Glomerular visceral epithelial cell (primary cell): ENCODE results near the gene SEMA3E.
A peak's percentile ranks its signal among the peaks of the same experiment; 100 is the strongest.
"Not testable (repeated sequence)": the region's sequence is repeated elsewhere in the genome, so short reads cannot be mapped to it uniquely, and the experiment has no call there.

Experiments used
- DNase-seq: peaks from one replicate; pipeline ENCODE4 v3.0.0-alpha.2; 2016; ENCODE audit errors: extremely low spot score

The SEMA3E gene

GRCh38 chr7:83648464-83649241 lies at the start of gene SEMA3E:
Gene SEMA3E, minus strand, starts transcription at chr7:83649139.
- DNase-seq: peak; percentile 43

GRCh38 chr7:83697804-83698530 lies 49.0 kb upstream of the SEMA3E start:
- DNase-seq: no peak

GRCh38 chr7:83696101-83696500 lies 47.2 kb upstream of the SEMA3E start:
- DNase-seq: no peak

- no peak for DNase-seq
Observed at GRCh38 chr7:83695128-83695960, 46.4 kb upstream of the SEMA3E start.

- no peak for DNase-seq
Observed at GRCh38 chr7:83693256-83693655, 44.3 kb upstream of the SEMA3E start.

GRCh38 chr7:83691095-83691494 lies 42.2 kb upstream of the SEMA3E start:
- no peak for DNase-seq

GRCh38 chr7:83689855-83690254 lies 40.9 kb upstream of the SEMA3E start:
- DNase-seq: no peak

- DNase-seq: no peak
Observed at GRCh38 chr7:83686416-83686815, 37.5 kb upstream of the SEMA3E start.

GRCh38 chr7:83684928-83685327 lies 36.0 kb upstream of the SEMA3E start:
- no peak for DNase-seq

GRCh38 chr7:83681200-83681778 lies 32.4 kb upstream of the SEMA3E start:
- DNase-seq: peak; percentile 31

- peak; percentile 76 for DNase-seq
Observed at GRCh38 chr7:83677180-83677866, 28.4 kb upstream of the SEMA3E start.

- not testable (repeated sequence) for DNase-seq
Observed at GRCh38 chr7:83673291-83673690, 24.4 kb upstream of the SEMA3E start.

GRCh38 chr7:83672157-83672556 lies 23.2 kb upstream of the SEMA3E start:
- no peak for DNase-seq

GRCh38 chr7:83663131-83663530 lies 14.2 kb upstream of the SEMA3E start:
- no peak for DNase-seq

GRCh38 chr7:83658126-83658525 lies 9.2 kb upstream of the SEMA3E start:
- DNase-seq: no peak

- peak; percentile 36 for DNase-seq
Observed at GRCh38 chr7:83655951-83656556, 7.1 kb upstream of the SEMA3E start.

GRCh38 chr7:83652481-83652880 lies 3.5 kb upstream of the SEMA3E start:
- DNase-seq: no peak

GRCh38 chr7:83649701-83650100 lies 762 bp upstream of the SEMA3E start:
- no peak for DNase-seq

- DNase-seq: no peak
Observed at GRCh38 chr7:83646027-83646426, 2.9 kb downstream of the SEMA3E start.

GRCh38 chr7:83643739-83644138 lies 5.2 kb downstream of the SEMA3E start:
- DNase-seq: no peak

GRCh38 chr7:83643012-83643411 lies 5.9 kb downstream of the SEMA3E start:
- no peak for DNase-seq
